Activated effector memory CD4-positive, alpha-beta T cell treated with Interleukin-2 at 50 U/mL for 16 hours (primary cell): Measurements from ENCODE around the gene KRT25.

Experiments
- DNase-seq: peaks from one replicate; pipeline ENCODE4 v3.0.0-alpha.2; 2020

The KRT25 gene, protein sequence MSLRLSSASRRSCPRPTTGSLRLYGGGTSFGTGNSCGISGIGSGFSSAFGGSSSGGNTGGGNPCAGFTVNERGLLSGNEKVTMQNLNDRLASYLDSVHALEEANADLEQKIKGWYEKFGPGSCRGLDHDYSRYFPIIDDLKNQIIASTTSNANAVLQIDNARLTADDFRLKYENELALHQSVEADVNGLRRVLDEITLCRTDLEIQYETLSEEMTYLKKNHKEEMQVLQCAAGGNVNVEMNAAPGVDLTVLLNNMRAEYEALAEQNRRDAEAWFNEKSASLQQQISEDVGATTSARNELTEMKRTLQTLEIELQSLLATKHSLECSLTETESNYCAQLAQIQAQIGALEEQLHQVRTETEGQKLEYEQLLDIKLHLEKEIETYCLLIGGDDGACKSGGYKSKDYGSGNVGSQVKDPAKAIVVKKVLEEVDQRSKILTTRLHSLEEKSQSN

GRCh38 chr17:40755231-40755630, at the start of gene KRT25:
TSS of gene KRT25 (minus strand) at chr17:40755331. CDS start at chr17:40755271, 60 bp downstream.
- no peak for DNase-seq

GRCh38 chr17:40803617-40804082, 48.5 kb upstream of the KRT25 start:
- peak; percentile 59 for DNase-seq

DNA sequence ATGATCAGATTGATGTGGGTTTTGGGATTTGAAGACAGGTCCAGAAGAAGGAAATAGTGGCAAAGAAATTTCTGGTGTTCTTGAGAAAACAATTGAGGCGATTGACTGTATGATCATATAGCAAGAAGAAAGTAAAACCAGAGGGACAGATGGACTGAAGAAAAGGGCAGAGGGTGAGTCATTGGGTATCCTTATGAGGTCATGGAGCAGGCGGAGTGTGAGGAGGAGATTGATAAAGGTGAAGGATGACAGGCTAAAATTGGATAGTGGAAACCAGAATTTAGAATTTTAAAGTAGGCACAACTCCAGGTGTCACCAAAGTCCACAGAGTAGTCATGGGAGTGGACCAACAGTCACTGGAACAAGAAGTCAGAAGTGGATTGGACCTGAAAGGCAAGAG, 46.0 kb upstream of the KRT25 start:
- no peak for DNase-seq

DNA sequence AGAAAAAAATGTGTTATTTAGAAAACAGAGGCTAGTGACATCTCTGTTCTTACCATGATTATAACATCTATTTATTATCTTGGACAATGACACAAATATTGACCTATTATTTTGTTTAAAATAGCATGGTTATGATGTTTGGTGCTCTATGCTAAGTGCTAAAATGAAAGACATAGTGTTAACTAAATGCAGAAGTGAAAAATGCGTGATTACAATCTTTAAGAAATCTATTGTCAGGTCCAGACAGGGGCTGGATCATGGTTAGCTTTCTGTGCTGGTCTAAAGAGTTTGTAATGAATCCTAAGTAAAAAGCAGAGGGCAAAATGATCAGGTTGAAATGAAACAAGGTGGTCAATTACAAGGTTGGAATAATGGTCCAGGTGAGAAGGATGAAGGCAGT, 45.2 kb upstream of the KRT25 start:
- DNase-seq = no peak

DNA sequence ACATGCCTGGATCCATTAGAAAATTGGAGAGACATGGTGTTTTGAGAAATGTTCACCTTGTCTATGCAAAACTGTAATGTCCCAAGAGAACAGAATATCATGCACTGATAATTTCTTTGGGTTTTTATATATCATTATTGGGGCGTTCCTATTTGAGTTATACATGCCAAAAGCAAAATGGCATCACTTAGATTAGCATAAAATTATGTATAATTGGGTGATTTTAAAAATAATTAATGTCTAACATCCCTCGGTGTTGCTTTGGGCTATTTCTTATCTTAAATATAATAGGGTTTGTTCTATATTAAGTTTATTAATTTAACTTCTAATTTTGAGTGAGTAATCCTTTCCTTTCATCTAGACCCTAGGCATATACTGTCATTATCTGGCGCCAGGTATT, 44.7 kb upstream of the KRT25 start, which contains the start of gene KRT28:
KRT28 (minus strand) TSS at position 101 of the 400 bp plus-strand sequence; CDS start at position 35, 66 bp downstream.
- DNase-seq = no peak

- no peak for DNase-seq
Observed at GRCh38 chr17:40796846-40797245, 41.7 kb upstream of the KRT25 start.

- no peak for DNase-seq
Observed at GRCh38 chr17:40795019-40795667, 40.0 kb upstream of the KRT25 start.

DNA sequence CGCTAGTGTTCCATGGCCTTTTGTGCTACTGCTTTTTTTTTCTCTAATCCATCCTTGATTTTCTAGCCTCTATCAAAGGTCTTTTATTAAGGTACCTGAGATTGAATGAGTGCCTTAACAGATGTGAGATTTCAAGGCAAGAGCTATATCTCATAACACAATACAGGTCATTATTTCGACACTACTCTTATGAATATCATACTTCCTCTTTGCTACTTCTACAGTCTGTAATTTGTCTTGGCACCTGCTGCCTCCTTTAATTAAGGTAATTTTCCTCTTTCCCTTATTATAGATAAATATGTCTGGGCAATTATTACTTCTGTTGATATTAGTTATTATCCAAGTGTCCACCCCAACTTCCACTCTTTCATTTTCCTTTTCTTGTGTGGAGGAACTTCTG, 39.3 kb upstream of the KRT25 start:
- DNase-seq = no peak

GRCh38 chr17:40793832-40794231, 38.7 kb upstream of the KRT25 start:
- no peak for DNase-seq

- DNase-seq = no peak
Observed at GRCh38 chr17:40791787-40792436, 36.8 kb upstream of the KRT25 start.

- DNase-seq = no peak
Observed at GRCh38 chr17:40791111-40791510, 36.0 kb upstream of the KRT25 start.

DNA sequence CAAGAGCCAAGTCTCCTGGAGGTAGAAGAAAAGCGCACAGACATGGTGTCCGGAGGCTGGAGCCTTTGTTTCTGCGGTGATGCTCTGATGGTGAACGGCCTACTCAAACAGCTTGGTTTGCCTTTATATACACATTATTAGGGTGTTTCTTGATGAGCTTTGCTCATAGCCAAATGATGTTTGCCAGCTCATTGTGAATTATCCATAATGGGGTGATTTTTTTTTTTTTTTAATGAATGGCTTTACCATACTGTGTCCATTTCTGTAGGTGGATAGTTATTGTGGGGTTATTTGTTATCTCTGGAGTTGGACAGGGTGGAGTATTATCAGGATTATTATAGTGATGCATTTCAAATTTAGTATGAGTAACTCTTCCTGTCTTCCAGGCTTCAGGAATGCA, 27.3 kb upstream of the KRT25 start, which contains the start of gene KRT27:
KRT27 (minus strand) TSS at position 101 of the 400 bp plus-strand sequence; CDS start at position 44, 57 bp downstream.
- no peak for DNase-seq

- DNase-seq = no peak
Observed at GRCh38 chr17:40779181-40779909, 24.2 kb upstream of the KRT25 start.

DNA sequence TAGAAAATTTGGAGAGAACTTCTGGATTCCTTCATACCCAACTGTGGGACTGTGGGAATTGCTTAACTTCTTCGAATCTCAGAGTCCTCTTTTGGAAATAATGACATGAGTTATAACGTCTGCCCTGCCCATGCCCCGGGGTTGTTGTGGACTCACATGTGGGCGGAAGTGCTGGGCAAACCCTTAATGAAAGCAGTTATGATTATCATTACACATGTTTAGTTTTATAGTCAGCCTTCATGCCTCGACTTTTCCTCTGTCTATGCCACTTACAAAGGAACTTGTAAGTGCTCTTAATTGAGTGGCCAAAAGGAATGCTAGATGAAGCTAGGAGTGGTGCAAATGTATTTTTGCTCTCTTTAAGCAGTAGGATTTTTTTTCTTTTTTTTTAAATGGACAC, 23.3 kb upstream of the KRT25 start:
- no peak for DNase-seq

- no peak for DNase-seq
Observed at GRCh38 chr17:40777971-40778370, 22.8 kb upstream of the KRT25 start.

GRCh38 chr17:40777459-40777858, 22.3 kb upstream of the KRT25 start:
- no peak for DNase-seq

DNA sequence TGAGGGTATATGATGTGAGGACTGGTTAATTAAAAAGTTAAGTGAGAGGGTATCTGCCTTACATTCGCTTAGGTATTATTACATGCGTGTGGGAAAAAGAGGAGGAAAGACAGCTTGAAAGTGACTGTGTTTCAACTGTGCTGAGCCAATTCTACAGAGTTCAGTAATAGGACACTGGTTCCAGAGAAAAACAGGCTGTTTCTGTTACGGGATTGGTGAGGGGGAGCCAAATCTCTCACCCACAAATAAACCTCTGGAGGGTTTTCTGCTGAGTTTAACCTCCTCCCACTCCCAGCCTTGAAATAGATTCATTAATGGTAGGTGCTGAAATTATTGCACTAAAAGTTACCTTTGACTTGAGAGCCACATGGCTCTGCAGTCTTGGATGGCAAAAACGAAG, 20.8 kb upstream of the KRT25 start:
- DNase-seq = no peak

DNA sequence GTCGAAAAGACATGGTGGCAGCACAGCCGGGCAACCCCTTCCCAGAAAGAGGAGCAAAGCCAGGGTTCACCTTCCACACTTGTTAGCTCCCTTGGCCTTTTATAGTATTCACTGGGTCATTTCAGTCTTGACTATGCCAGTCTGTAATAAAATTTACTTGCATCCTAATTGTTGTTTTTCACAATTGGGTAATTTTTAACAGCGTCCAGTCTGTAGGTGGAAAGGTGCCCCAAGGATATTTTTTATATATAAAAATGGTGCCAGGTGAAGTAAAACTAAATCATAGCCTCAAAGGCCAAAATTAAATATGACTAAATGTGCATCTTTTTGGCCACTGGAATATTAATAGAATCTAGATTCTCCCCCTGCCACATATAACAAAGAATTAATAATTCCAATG, 17.0 kb upstream of the KRT25 start, which contains the start of gene KRT26:
KRT26 (minus strand) TSS at position 101 of the 400 bp plus-strand sequence; CDS start at position 13, 88 bp downstream.
- DNase-seq = no peak

DNA sequence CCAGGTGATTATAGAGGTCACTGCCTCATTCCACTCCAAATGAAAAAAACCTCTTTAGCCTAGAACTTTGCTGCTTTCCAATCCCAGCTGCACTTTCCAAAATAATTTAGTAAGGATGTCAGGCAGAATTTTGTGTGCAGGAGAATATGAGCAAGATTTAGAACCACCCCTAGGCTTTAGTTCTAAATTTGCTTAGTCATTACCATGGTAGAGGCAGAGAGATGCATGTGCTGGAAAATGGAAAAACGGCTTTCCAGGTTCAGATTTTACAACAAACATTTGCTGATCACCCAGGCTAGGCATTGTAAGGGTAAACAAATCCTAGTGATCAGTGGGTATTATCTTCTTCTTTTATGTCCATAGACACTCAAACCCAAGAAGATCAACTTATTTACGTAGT, 10.5 kb upstream of the KRT25 start:
- no peak for DNase-seq

DNA sequence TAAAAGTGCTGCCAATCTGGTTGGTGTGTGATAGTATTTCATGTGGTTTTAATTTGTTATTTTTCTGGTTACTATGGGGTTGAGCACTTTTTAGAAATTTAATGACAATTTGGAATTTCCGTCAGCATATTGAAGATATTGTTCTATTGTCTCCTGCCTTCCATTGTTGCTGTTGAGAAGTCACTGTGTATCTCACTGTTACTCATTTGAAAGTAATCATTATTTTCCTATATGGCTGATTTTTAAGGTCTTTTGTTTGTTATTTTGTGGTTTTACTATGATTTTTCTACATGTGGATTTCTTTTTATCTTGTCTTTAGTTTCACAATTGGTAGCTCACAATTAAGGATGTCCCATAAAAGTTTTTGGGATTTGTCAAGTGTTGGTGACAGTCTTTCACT, 8.6 kb upstream of the KRT25 start:
- DNase-seq = no peak

DNA sequence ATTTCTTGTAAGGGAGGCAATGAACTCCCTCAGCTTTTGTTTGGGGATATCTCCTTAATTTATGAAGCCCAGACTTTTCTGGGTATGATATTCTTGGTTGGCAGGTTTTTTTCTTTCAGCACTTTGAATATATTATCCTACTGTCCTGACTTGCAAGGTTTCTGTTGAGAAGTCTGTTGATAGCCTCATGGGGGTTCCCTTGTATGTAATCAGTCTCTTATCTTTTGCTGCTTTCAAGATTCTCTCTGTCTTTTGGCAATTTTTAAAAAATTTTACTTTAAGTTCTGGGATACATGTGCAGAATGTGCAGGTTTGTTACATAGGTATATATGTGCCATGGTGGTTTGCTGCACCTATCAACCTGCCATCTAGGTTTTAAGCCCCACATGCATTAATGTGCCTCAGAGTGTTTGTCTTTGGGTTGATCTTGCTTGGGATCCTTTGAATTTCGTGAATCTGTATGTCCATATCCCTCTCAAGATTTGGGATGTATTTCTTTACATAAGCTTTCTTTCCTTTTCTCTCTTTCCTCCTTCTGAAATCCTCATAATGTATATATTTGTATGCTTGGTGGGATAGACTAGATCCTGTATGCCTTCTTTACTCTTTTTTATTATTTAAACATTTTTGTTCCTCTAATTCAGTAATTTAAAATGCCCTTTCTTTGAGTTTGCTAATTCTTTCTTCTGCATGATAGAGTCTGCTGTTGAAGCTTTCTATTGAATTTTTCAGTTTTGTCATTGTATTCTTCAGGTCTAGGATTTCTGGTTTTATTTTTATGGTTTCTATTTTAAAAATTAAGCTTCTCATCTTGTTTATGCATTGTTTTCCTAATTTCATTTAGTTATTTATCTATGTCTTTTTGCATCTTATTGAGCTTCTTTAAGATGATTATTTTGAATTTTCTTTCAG, 5.2 kb upstream of the KRT25 start:
- no peak for DNase-seq

GRCh38 chr17:40753804-40754203, 1.3 kb downstream of the KRT25 start:
- no peak for DNase-seq
